Cardiac septum (tissue), 1 donor: ENCODE measurements around the gene RNGTT. TPM values are rescaled to one million over a fixed set of nuclear protein-coding genes. Genes with fewer than 3 reads are reported as not detected.
"Not testable (repeated sequence)": the region's sequence is repeated elsewhere in the genome, so short reads cannot be mapped to it uniquely, and the experiment has no call there.

Experiments
- DNase-seq: peaks from one replicate; pipeline ENCODE4 v3.0.0-alpha.2; 2020; ENCODE audit warnings: low spot score
- intact Hi-C: fragments of 100-400 bp; cut with DNase I; formaldehyde crosslinking; loops from one replicate; pipeline ENCODE4 v1.14.0; 2022
- total RNA-seq: library from RNA; stranded (reverse); fragmentation: NEBNext Ultra II Directional; extraction: Animal tissue kit (Norgen Biotek cat#: 25700); gene quantifications from one replicate; pipeline ENCODE4 v1.2.1, GENCODE V29; 2021
- donor health status: DM: no; HTN: no; CAD: no.

RNGTT gene
- total RNA-seq, 1 donor from 2014 or later, result 7.9 TPM

GRCh38 chr6:88975369-88975768, 12.0 kb upstream of the RNGTT start:
- intact Hi-C loops, result no loop called here
- DNase-seq, result no peak

GRCh38 chr6:88972504-88973423, 9.3 kb upstream of the RNGTT start:
- no peak for DNase-seq
- intact Hi-C loops, result no loop called here

GRCh38 chr6:88970301-88970700, 6.9 kb upstream of the RNGTT start:
- no peak for DNase-seq
- intact Hi-C loops, result no loop called here

GRCh38 chr6:88969255-88969654, 5.8 kb upstream of the RNGTT start:
- intact Hi-C loops, result loop anchor here (10.0 kb wide), 1 partner anchor 386 kb away; the partner anchor contains the start of gene UBE2J1
- DNase-seq, result not testable (repeated sequence)

- intact Hi-C loops, result loop anchor here (10.0 kb wide), 1 partner anchor 387 kb away; the partner anchor contains the start of gene UBE2J1
- no peak for DNase-seq
These were observed 4.5 kb upstream of the RNGTT start for GRCh38 chr6:88967891-88968290.

GRCh38 chr6:88965691-88966090, 2.3 kb upstream of the RNGTT start:
- intact Hi-C loops, result loop anchor here (10.0 kb wide), 1 partner anchor 389 kb away; the partner anchor contains the start of gene UBE2J1

GRCh38 chr6:88964509-88964908, 1.1 kb upstream of the RNGTT start:
- intact Hi-C loops, result loop anchor here (10.0 kb wide), 1 partner anchor 390 kb away; the partner anchor contains the start of gene UBE2J1
- DNase-seq, result no peak

More at GRCh38 chr6:88965691-88966090, 2.3 kb upstream of the RNGTT start:
- no peak for DNase-seq

GRCh38 chr6:88958842-88959241, 4.6 kb downstream of the RNGTT start:
- no peak for DNase-seq
- intact Hi-C loops, result no loop called here

- intact Hi-C loops, result no loop called here
These were observed 9.7 kb downstream of the RNGTT start for GRCh38 chr6:88953550-88954386.

GRCh38 chr6:88952065-88952704, 11.2 kb downstream of the RNGTT start:
- intact Hi-C loops, result no loop called here
- no peak for DNase-seq

More at GRCh38 chr6:88953550-88954386, 9.7 kb downstream of the RNGTT start:
- DNase-seq, result no peak

GRCh38 chr6:88945415-88946008, 17.9 kb downstream of the RNGTT start:
- intact Hi-C loops, result no loop called here

GRCh38 chr6:88933521-88933920, 29.9 kb downstream of the RNGTT start:
- intact Hi-C loops, result no loop called here
- DNase-seq, result no peak

More at GRCh38 chr6:88945415-88946008, 17.9 kb downstream of the RNGTT start:
- DNase-seq, result no peak

GRCh38 chr6:88932019-88932418, 31.4 kb downstream of the RNGTT start:
- DNase-seq, intact Hi-C loops: not testable (repeated sequence)

- intact Hi-C loops, result no loop called here
- DNase-seq, result no peak
These were observed 40.5 kb downstream of the RNGTT start for GRCh38 chr6:88922775-88923548.

GRCh38 chr6:88921734-88922133, 41.7 kb downstream of the RNGTT start:
- intact Hi-C loops, result no loop called here

GRCh38 chr6:88920774-88921733, 42.4 kb downstream of the RNGTT start:
- DNase-seq, result no peak

More at GRCh38 chr6:88921734-88922133, 41.7 kb downstream of the RNGTT start:
- no peak for DNase-seq

GRCh38 chr6:88920088-88920487, 43.3 kb downstream of the RNGTT start:
- intact Hi-C loops, result no loop called here

More at GRCh38 chr6:88920774-88921733, 42.4 kb downstream of the RNGTT start:
- intact Hi-C loops, result no loop called here

More at GRCh38 chr6:88920088-88920487, 43.3 kb downstream of the RNGTT start:
- DNase-seq, result no peak
